ENCODE measurements around the gene GFPT2. TPM values are rescaled to one million over a fixed set of nuclear protein-coding genes. Genes with fewer than 3 reads are reported as not detected.

Gene GFPT2
- total and polyA plus RNA-seq, 7 donors = 2.0 to 7.2 (median 4.4) TPM

- H3K36me3 ChIP-seq (ENCODE audit: insufficient read depth in 1 of 2, low read depth in 1 of 2) = peaks cover 0 to 4% of the 10 kb centered on the region in 2 donors
- WGBS, 3 donors = 94 to 98% (median 96%) methylated on average over 19 of the region's 19 CpGs
Observed at GRCh38 chr5:180335614-180336233, 17.4 kb downstream of the GFPT2 start.

DNA sequence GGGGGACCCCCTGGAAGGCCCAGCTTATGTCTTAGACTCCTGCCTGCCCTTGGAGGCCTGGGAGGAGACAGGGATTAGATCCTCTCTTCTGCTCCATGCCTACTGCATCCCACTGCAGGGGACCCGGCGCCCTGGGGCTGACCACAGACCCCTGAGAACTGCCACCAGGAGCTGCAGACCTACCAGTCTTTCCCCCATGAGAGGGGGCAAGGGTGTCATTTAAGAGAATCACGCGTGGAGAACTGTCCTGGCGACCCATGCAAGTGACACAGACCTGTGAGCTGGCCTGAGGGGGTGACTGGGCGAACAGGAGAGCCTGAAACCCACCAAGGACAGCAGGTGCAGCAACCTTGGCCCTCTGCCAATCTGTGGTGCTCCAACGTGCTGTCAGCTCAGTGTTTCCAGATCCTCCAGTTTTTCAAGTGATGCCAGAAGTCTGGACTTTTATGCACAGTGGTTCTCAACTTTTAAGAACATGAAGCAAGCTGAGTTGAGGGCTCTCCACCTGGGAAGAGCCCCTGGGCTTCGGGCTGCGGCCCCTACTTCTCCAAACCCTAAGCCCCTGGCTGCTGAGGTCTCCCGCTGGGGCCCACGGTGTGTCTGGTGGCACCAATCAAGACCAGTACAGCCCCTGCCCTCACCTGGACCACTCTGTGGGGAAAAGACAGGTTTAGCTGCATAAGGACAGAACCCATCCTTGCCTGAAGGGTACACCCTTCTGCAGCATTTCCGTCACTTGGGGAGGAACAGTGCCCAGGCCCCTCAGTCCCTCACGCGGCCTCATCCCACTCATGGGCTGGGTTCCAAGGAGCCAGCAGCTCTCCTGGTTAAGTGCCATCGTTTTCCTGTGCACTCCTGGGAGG lies 18.2 kb downstream of the GFPT2 start:
- Histone ChIP-seq H3K27me3 (ENCODE audit: insufficient read depth in 3 of 3, low read length in 2 of 3) (peaks cover 0 to 2% (median 0%) of the 10 kb centered on the region in 3 donors), H3K27ac (no peak overlapping the region)
- no peak for DNase-seq

More at GRCh38 chr5:180335614-180336233, 17.4 kb downstream of the GFPT2 start:
- TF ChIP-seq, protein P1, sequence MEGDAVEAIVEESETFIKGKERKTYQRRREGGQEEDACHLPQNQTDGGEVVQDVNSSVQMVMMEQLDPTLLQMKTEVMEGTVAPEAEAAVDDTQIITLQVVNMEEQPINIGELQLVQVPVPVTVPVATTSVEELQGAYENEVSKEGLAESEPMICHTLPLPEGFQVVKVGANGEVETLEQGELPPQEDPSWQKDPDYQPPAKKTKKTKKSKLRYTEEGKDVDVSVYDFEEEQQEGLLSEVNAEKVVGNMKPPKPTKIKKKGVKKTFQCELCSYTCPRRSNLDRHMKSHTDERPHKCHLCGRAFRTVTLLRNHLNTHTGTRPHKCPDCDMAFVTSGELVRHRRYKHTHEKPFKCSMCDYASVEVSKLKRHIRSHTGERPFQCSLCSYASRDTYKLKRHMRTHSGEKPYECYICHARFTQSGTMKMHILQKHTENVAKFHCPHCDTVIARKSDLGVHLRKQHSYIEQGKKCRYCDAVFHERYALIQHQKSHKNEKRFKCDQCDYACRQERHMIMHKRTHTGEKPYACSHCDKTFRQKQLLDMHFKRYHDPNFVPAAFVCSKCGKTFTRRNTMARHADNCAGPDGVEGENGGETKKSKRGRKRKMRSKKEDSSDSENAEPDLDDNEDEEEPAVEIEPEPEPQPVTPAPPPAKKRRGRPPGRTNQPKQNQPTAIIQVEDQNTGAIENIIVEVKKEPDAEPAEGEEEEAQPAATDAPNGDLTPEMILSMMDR (IDR thresholded peaks at IDR 0.05) = no peak
- intact Hi-C loops (cut with DNase I) = no loop called here
- H3K27me3 ChIP-seq (ENCODE audit: insufficient read depth in 3 of 3, low read length in 2 of 3) = peaks cover 0 to 2% (median 0%) of the 10 kb centered on the region in 3 donors
- ATAC-seq = no peak
- H3K4me3 ChIP-seq = no peak overlapping the region
- DNase-seq = no peak
- H3K4me1 ChIP-seq = no peaks in the 10 kb centered on the region
- H3K9me3 ChIP-seq = no peaks in the 10 kb centered on the region
- no peak overlapping the region for H3K27ac ChIP-seq

DNA sequence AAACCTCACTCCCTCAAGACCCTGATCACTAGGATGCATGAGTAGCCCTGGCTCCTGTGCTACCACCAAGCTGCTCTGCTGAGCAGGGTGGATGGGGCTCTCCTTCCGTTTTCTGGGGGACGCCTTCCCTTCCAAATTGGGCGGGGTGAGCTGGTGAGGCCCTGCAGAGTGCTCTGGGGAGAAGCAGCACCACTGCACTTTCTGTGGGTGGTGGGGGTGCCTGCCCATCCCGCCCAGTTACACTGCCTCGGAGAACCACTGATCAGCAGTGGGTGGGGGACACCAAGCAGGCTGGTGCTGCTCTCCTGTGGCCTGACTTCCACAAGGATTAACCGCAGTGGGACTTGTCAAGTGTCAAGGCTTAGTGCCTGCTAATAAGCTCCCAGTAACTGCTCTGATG lies 19.0 kb downstream of the GFPT2 start:
- intact Hi-C loops (cut with DNase I) = no loop called here

More for the DNA sequence above, 18.2 kb downstream of the GFPT2 start:
- intact Hi-C loops (cut with DNase I) = no loop called here
- TF ChIP-seq, protein P1 (IDR thresholded peaks at IDR 0.05) = no peak
- no peak overlapping the region for H3K4me3 ChIP-seq
- ATAC-seq = no peak
- H3K36me3 ChIP-seq (ENCODE audit: insufficient read depth in 1 of 2, low read depth in 1 of 2) = peaks cover 0 to 4% of the 10 kb centered on the region in 2 donors
- H3K9me3 ChIP-seq = no peaks in the 10 kb centered on the region
- WGBS, 3 donors = 84 to 85% (median 84%) methylated on average over 15 of the region's 15 CpGs
- H3K4me1 ChIP-seq = no peaks in the 10 kb centered on the region

DNA sequence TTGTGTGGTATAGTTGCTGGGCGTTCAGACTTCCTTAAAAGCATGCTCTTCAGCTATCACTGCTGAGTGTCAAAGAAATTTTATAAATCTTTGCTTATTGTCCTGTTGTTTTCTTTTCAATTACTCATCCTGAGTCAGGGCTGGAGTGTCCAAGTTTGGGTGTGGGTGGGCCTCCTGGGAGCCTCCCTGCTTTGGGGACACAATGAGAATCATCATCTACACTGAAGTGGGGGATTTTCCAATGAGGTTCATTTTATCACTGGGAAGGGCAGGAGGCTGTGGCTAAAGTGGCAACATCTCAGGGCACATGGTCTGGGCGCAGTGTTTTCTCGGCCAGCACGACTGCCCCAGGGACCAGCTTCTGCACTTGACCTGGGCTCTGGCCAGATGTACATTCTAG lies 19.5 kb downstream of the GFPT2 start:
- Histone ChIP-seq H3K4me1 (no peaks in the 10 kb centered on the region), H3K27me3 (ENCODE audit: insufficient read depth in 3 of 3, low read length in 2 of 3) (peaks cover 0 to 2% (median 0%) of the 10 kb centered on the region in 3 donors), H3K4me3 (no peak overlapping the region), H3K9me3 (no peaks in the 10 kb centered on the region), H3K27ac (no peak overlapping the region), H3K36me3 (ENCODE audit: insufficient read depth in 1 of 2, low read depth in 1 of 2) (peaks cover 0 to 4% of the 10 kb centered on the region in 2 donors)
- no peak for DNase-seq
- ATAC-seq = no peak
- TF ChIP-seq, protein P1 (IDR thresholded peaks at IDR 0.05) = no peak
- 81 to 87% (median 85%) methylated on average over 4 of the region's 4 CpGs for WGBS, 3 donors
- intact Hi-C loops (cut with DNase I) = no loop called here

More for the DNA sequence above, 19.0 kb downstream of the GFPT2 start:
- no peak overlapping the region for H3K27ac ChIP-seq
- TF ChIP-seq, protein P1 (IDR thresholded peaks at IDR 0.05) = no peak
- H3K4me1 ChIP-seq = no peaks in the 10 kb centered on the region
- WGBS, 3 donors = 90 to 94% (median 91%) methylated on average over 6 of the region's 6 CpGs
- H3K36me3 ChIP-seq (ENCODE audit: insufficient read depth in 1 of 2, low read depth in 1 of 2) = peaks cover 0 to 4% of the 10 kb centered on the region in 2 donors
- peaks cover 0 to 2% (median 0%) of the 10 kb centered on the region in 3 donors for H3K27me3 ChIP-seq (ENCODE audit: insufficient read depth in 3 of 3, low read length in 2 of 3)
- ATAC-seq (no peak), DNase-seq (no peak)
- no peaks in the 10 kb centered on the region for H3K9me3 ChIP-seq
- H3K4me3 ChIP-seq = no peak overlapping the region

All from psoas muscle (tissue), 8 donors.